Measurements from ENCODE around the gene LAMTOR1. TPM values are rescaled to one million over a fixed set of nuclear protein-coding genes. Genes with fewer than 3 reads are reported as not detected.
"Not testable (repeated sequence)": the region's sequence is repeated elsewhere in the genome, so short reads cannot be mapped to it uniquely, and the experiment has no call there.

LAMTOR1 gene
- polyA plus RNA-seq (ENCODE audit: insufficient read length in 4 of 4): 100 to 1,000 TPM; 112 to 127 (median 119) TPM

DNA sequence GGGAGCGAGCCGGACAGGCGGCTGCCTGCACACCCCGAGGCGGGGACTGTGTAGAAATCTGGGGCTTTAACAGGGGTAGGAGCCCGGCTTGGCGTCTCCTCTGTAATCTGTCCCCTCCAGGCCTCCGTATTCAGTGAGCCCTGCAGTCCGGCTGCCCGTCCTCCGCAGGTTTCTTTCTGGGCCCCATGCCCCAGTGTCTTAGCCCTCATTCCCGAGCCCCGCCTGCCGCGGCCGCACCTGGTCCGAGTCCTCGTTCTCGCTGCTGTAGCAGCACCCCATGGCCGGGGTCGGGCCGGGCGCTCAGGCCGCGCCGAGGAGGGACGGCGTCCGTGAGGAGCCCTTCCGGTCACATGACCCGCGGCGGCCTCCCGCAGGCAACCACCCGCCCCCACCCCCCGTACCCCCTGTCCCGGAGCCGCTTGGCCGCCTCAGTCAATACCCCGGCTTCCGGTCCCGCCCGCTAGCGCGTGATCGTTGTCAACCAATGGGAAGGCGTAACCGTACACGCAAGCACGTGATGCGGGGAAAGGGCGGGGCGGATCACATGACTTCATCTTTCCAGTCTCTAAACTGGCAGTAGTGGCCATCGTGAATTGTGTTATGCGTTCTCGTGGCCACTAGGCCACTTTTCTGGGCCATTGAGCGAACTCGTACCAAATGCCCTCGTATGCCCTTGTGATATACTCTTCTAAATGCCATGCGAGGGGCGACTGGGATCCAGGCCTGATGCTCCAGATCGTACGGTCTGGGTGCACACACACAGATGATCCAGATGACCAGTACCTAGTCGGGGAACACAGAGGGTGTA is at the start of gene LAMTOR1:
Gene LAMTOR1, minus strand, starts transcription at position 352 of the 808 bp plus-strand sequence. Its CDS starts 73 bp downstream, at position 279.
- peak; percentile 93 to 98 (median 95) for DNase-seq (ENCODE audit: low read depth in 4 of 4, low spot score in 2 of 4)

GRCh38 chr11:72150882-72151281 is 47.8 kb upstream of the LAMTOR1 start:
- no peak for DNase-seq (ENCODE audit: low read depth in 4 of 4, low spot score in 2 of 4)

GRCh38 chr11:72146625-72147024 is 43.5 kb upstream of the LAMTOR1 start:
- DNase-seq (ENCODE audit: low read depth in 4 of 4, low spot score in 2 of 4): no peak

GRCh38 chr11:72144807-72145565 is 41.9 kb upstream of the LAMTOR1 start:
- DNase-seq (ENCODE audit: low read depth in 4 of 4, low spot score in 2 of 4): no peak

GRCh38 chr11:72142543-72142942 is 39.4 kb upstream of the LAMTOR1 start:
- DNase-seq (ENCODE audit: low read depth in 4 of 4, low spot score in 2 of 4): not testable (repeated sequence)

DNA sequence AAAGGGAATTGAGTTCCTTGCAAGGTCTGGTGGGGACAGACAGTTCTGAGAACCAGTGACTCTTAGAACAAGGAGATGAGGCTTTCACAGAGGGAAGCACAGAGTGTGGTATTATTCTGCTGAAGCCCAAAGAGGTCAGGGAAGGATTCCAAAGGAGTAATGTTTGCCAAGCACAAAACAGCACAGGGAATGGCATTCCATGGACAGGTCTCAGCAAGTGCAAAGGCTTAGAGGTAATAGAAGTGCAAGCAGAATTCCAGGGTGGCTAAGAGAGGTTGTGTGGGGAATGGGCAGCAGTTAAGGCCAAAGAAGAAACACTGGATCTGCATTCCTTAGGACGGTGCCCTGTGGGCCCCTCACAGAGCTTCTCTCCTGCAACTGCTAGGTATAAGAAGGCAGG is 39.0 kb upstream of the LAMTOR1 start:
- not testable (repeated sequence) for DNase-seq (ENCODE audit: low read depth in 4 of 4, low spot score in 2 of 4)

GRCh38 chr11:72141066-72141465 is 38.0 kb upstream of the LAMTOR1 start:
- DNase-seq (ENCODE audit: low read depth in 4 of 4, low spot score in 2 of 4): no peak

- no peak for DNase-seq (ENCODE audit: low read depth in 4 of 4, low spot score in 2 of 4)
These were observed 37.6 kb upstream of the LAMTOR1 start for GRCh38 chr11:72140661-72141060.

DNA sequence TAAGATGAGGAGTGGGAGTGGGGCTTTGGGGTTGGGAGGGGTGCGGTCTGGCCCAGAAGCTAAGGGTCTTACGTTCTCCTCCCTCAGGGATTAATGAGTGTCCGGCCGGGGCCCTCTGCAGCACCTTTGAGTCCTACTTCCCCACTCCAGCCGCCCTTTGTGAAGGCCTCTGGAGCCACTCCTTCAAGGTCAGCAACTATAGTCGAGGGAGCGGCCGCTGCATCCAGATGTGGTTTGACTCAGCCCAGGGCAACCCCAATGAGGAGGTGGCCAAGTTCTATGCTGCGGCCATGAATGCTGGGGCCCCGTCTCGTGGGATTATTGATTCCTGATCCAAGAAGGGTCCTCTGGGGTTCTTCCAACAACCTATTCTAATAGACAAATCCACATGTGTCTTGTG is 36.4 kb upstream of the LAMTOR1 start:
- no peak for DNase-seq (ENCODE audit: low read depth in 4 of 4, low spot score in 2 of 4)

- no peak for DNase-seq (ENCODE audit: low read depth in 4 of 4, low spot score in 2 of 4)
These were observed 35.8 kb upstream of the LAMTOR1 start for GRCh38 chr11:72138821-72139390.

GRCh38 chr11:72136684-72137262 is 33.7 kb upstream of the LAMTOR1 start:
- DNase-seq (ENCODE audit: low read depth in 4 of 4, low spot score in 2 of 4): no peak

- no peak for DNase-seq (ENCODE audit: low read depth in 4 of 4, low spot score in 2 of 4)
These were observed 33.0 kb upstream of the LAMTOR1 start for GRCh38 chr11:72135891-72136683.

DNA sequence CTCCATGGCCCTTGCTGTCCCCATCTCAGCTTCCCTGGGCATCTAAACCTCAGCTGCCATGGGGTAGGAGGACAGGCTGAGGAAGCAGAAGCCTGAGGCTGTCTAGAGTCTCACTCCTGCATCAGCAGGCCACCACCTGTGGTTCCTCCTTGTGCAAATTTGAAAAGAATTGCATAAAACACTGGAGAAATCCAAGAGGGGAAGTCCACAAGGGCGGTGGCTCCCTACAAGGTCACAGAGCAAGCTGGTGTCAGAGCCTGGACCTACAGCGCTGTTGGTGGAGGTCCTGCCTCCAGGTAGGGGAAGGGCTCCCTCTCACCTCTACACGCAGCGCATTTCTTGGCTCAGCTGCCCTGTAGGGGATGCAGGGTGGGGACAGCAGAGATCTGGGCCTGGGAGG is 32.4 kb upstream of the LAMTOR1 start, which contains the start of gene FOLR3:
Gene FOLR3, plus strand, starts transcription at position 253 of the 400 bp plus-strand sequence. CDS start 228 bp downstream, outside the sequence.
- DNase-seq (ENCODE audit: low read depth in 4 of 4, low spot score in 2 of 4): not testable (repeated sequence)

DNA sequence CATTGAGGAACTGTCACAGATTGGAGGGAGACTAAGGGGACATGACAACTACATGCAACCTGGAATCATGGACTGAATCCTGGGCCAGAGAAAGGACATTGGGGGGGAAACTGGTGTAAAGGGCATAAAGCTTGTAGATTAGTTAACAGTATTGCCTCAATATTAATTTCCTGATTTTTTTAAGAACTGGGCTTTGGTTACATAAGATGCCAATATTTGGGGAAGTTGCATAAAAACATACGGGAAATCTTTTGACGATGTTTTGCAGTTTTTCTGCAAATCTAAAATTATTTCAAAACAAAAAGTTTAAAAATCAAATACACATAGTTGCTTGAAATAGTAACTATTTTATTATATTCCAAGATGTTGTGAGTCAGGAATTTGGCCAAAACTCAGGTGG is 29.5 kb upstream of the LAMTOR1 start:
- DNase-seq (ENCODE audit: low read depth in 4 of 4, low spot score in 2 of 4): no peak

DNA sequence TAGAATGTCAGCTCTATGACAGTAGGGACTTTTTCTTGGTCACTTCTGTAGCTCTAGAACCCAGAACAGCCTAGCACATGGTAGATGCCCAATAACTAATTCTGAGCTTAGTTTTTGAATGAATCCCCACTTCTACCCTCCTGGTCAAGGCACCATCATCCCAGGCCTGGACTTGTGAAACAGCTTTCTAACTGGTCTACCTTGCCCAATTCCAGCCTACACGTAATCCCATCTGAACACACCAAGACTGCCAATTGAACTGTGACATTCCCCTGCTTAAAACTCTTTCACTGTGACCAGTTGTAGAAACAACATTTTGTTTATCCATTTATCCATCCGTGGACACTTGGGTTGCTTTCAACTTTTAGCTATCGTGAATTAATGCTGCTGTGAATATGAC is 26.3 kb upstream of the LAMTOR1 start:
- DNase-seq (ENCODE audit: low read depth in 4 of 4, low spot score in 2 of 4): no peak

GRCh38 chr11:72127923-72128322 is 24.8 kb upstream of the LAMTOR1 start:
- no peak for DNase-seq (ENCODE audit: low read depth in 4 of 4, low spot score in 2 of 4)

- DNase-seq (ENCODE audit: low read depth in 4 of 4, low spot score in 2 of 4): no peak
These were observed 22.9 kb upstream of the LAMTOR1 start for GRCh38 chr11:72125956-72126355.

- no peak for DNase-seq (ENCODE audit: low read depth in 4 of 4, low spot score in 2 of 4)
These were observed 20.9 kb upstream of the LAMTOR1 start for GRCh38 chr11:72124046-72124445.

GRCh38 chr11:72123117-72123653 is 20.1 kb upstream of the LAMTOR1 start:
- DNase-seq (ENCODE audit: low read depth in 4 of 4, low spot score in 2 of 4): no peak

DNA sequence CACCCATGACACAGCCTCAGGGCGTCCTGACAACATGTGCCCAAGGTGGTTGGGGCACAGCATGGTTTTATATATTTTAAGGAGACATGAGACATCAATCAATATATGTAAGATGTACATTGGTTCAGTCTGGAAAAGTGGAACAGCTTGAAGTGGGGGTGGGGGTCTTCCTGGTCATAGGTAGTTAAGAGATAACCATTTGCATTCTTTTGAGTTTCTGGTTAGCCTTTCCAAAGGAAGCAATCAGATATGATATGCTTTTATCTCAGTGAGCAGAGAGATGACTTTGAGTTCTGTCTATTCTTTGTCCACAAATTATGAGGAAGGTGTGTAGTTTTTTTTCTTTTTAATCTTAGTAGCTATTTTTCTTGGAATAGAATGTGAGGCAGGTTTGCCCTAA is 19.5 kb upstream of the LAMTOR1 start:
- DNase-seq (ENCODE audit: low read depth in 4 of 4, low spot score in 2 of 4): no peak
